Measurements from ENCODE around the gene C11orf91. TPM values are rescaled to one million over a fixed set of nuclear protein-coding genes. Genes with fewer than 3 reads are reported as not detected.
"Not testable (repeated sequence)": the region's sequence is repeated elsewhere in the genome, so short reads cannot be mapped to it uniquely, and the experiment has no call there.

Gene C11orf91
- total RNA-seq, 1 donor from 2014 or later = 0.65 TPM

GRCh38 chr11:33664827-33665226 lies 35.8 kb downstream of the C11orf91 start:
- Mint-ChIP-seq H3K36me3 (no peaks in the 10 kb centered on the region), H3K4me1 (no peaks in the 10 kb centered on the region), H3K27me3 (ENCODE audit: low read depth) (peaks cover 5% of the 10 kb centered on the region), H3K9me3 (no peaks in the 10 kb centered on the region), H3K4me3 (no peak overlapping the region), H3K27ac (no peak overlapping the region)
- DNase-seq (ENCODE audit: low spot score in 2 of 2, unreplicated experiment in 2 of 2) = no peak
- TF ChIP-seq, protein P1, sequence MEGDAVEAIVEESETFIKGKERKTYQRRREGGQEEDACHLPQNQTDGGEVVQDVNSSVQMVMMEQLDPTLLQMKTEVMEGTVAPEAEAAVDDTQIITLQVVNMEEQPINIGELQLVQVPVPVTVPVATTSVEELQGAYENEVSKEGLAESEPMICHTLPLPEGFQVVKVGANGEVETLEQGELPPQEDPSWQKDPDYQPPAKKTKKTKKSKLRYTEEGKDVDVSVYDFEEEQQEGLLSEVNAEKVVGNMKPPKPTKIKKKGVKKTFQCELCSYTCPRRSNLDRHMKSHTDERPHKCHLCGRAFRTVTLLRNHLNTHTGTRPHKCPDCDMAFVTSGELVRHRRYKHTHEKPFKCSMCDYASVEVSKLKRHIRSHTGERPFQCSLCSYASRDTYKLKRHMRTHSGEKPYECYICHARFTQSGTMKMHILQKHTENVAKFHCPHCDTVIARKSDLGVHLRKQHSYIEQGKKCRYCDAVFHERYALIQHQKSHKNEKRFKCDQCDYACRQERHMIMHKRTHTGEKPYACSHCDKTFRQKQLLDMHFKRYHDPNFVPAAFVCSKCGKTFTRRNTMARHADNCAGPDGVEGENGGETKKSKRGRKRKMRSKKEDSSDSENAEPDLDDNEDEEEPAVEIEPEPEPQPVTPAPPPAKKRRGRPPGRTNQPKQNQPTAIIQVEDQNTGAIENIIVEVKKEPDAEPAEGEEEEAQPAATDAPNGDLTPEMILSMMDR (IDR thresholded peaks at IDR 0.05; ENCODE audit: unreplicated experiment) = no peak

GRCh38 chr11:33664166-33664565 lies 36.5 kb downstream of the C11orf91 start:
- no peak for DNase-seq (ENCODE audit: low spot score in 2 of 2, unreplicated experiment in 2 of 2)
- no peak overlapping the region for H3K4me3 Mint-ChIP-seq
- no peaks in the 10 kb centered on the region for H3K4me1 Mint-ChIP-seq
- no peak overlapping the region for H3K27ac Mint-ChIP-seq
- TF ChIP-seq, protein P1 (IDR thresholded peaks at IDR 0.05; ENCODE audit: unreplicated experiment) = no peak
- peaks cover 5% of the 10 kb centered on the region for H3K27me3 Mint-ChIP-seq (ENCODE audit: low read depth)
- H3K36me3 Mint-ChIP-seq = no peaks in the 10 kb centered on the region
- H3K9me3 Mint-ChIP-seq = no peaks in the 10 kb centered on the region

DNA sequence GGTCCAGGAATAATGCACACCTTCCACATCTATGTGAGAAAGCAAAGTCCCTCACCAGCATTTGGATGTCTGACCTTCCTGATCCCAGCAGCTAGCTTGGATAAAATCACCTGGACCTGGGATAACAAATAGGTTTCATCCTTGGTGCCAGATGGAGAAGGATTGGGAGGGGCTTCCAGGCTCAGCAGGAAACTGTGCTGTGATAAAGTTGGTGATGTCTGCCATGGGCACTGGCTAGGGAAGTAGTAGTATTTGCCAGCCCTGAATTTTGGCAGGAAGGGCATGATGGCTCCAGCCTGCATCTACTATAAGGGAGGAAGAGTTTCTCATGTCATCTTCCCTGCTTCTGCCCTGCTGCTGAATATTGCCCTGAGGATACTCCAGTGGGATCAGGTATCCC lies 37.5 kb downstream of the C11orf91 start:
- TF ChIP-seq, protein P1 (IDR thresholded peaks at IDR 0.05; ENCODE audit: unreplicated experiment) = no peak
- Mint-ChIP-seq H3K27ac (no peak overlapping the region), H3K36me3 (no peaks in the 10 kb centered on the region), H3K9me3 (no peaks in the 10 kb centered on the region), H3K4me3 (no peak overlapping the region), H3K27me3 (ENCODE audit: low read depth) (peaks cover 5% of the 10 kb centered on the region), H3K4me1 (no peaks in the 10 kb centered on the region)
- no peak for DNase-seq (ENCODE audit: low spot score in 2 of 2, unreplicated experiment in 2 of 2)

DNA sequence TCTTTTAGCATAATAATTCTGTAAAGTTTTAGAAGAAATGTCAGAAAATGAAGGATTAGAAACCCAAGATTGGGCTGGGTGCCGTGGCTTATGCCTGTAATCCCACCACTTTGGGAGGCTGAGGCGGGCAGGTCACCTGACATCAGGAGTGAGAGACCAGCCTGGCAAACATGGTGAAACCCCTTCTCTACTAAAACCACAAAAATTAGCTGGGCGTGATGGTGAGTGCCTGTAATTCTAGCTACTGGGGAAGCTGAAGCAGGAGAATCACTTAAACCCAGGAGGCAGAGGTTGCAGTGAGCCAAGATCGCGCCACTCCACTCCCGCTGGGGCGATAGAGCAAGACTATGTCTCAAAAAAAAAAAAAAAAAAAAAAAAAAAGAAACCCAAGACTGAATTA lies 39.1 kb downstream of the C11orf91 start:
- H3K36me3 Mint-ChIP-seq; H3K27ac Mint-ChIP-seq; H3K9me3 Mint-ChIP-seq; H3K4me3 Mint-ChIP-seq; H3K27me3 Mint-ChIP-seq (ENCODE audit: low read depth); H3K4me1 Mint-ChIP-seq; DNase-seq (ENCODE audit: low spot score in 2 of 2, unreplicated experiment in 2 of 2): not testable (repeated sequence)

- H3K4me1 Mint-ChIP-seq = no peaks in the 10 kb centered on the region
- H3K27me3 Mint-ChIP-seq (ENCODE audit: low read depth) = peaks cover 5% of the 10 kb centered on the region
- H3K36me3 Mint-ChIP-seq = no peaks in the 10 kb centered on the region
- TF ChIP-seq, protein P1 (IDR thresholded peaks at IDR 0.05; ENCODE audit: unreplicated experiment) = no peak
- H3K9me3 Mint-ChIP-seq = no peaks in the 10 kb centered on the region
- no peak overlapping the region for H3K4me3 Mint-ChIP-seq
- no peak for DNase-seq (ENCODE audit: low spot score in 2 of 2, unreplicated experiment in 2 of 2)
- H3K27ac Mint-ChIP-seq = no peak overlapping the region
Measured at GRCh38 chr11:33660962-33661361, 39.7 kb downstream of the C11orf91 start.

GRCh38 chr11:33659370-33660139 lies 41.1 kb downstream of the C11orf91 start:
- no peak for DNase-seq (ENCODE audit: low spot score in 2 of 2, unreplicated experiment in 2 of 2)
- Mint-ChIP-seq H3K9me3 (no peaks in the 10 kb centered on the region), H3K27ac (no peak overlapping the region), H3K36me3 (no peaks in the 10 kb centered on the region), H3K4me1 (no peaks in the 10 kb centered on the region), H3K4me3 (no peak overlapping the region), H3K27me3 (ENCODE audit: low read depth) (peaks cover 4% of the 10 kb centered on the region)
- TF ChIP-seq, protein P1 (IDR thresholded peaks at IDR 0.05; ENCODE audit: unreplicated experiment) = no peak

Data from mesothelial cell of epicardium (in vitro differentiated cells).